PC-3 (cell line): ENCODE measurements around the gene FAM135A. TPM values are rescaled to one million over a fixed set of nuclear protein-coding genes. Genes with fewer than 3 reads are reported as not detected.

Source experiments
- ATAC-seq: fragments of 200-7000 bp; cut with Tn5 transposase; 2 replicates; pipeline ENCODE4 v1.9.1; 2020; ENCODE audit warnings: mild to moderate bottlenecking, moderate library complexity
- Bru-seq: library from RNA; stranded (reverse); fragments of 400-500 nt; gene quantifications from one replicate; lab custom pipeline; 2021; lab: Mats Ljungman, UMichigan
- BruChase-seq, 2 experiments: library from RNA; stranded (reverse); fragments of 400-500 nt; gene quantifications; one replicate each; lab custom pipeline; 2021; lab: Mats Ljungman, UMichigan
- BruUV-seq: library from RNA; stranded (reverse); fragments of 400-500 nt; replicated peaks from 2 replicates; lab custom pipeline; 2021; lab: Mats Ljungman, UMichigan
- CTCF ChIA-PET: fragments of 300-600 bp; sonication (Branson Sonifier 250); formaldehyde crosslinking; loops from one replicate; lab custom pipeline; 2022; ENCODE audit warnings: antibody characterized with exemption; lab: Charles Lee
- POLR2A ChIA-PET: fragments of 300-600 bp; sonication (Branson Sonifier 250); formaldehyde crosslinking; loops from one replicate; lab custom pipeline; 2022; ENCODE audit warnings: antibody characterized with exemption; ENCODE audit not compliant: unreplicated experiment; lab: Charles Lee
- DNase-seq: peaks from one replicate; pipeline ENCODE4 v3.0.0-alpha.2; 2015
- H2AFZ ChIP-seq: fragments of 300-600 bp; sonication (generic); 2 replicates; pipeline ENCODE4 v1.6.0; 2016; ENCODE audit warnings: antibody characterized with exemption, low read length
- H3F3A ChIP-seq: fragments of 300-600 bp; sonication (generic); one replicate; pipeline ENCODE4 v1.6.0; 2017; ENCODE audit warnings: antibody characterized with exemption, low read length, control low read depth, mild to moderate bottlenecking; ENCODE audit not compliant: unreplicated experiment
- H3K27ac ChIP-seq: fragments of 300-600 bp; sonication (generic); 2 replicates; pipeline ENCODE4 v1.5.1; 2016; ENCODE audit warnings: mild to moderate bottlenecking, low read length
- H3K27me3 ChIP-seq: fragments of 300-600 bp; sonication (generic); 2 replicates; pipeline ENCODE4 v1.6.1; 2016; ENCODE audit warnings: low read length, mixed read lengths
- H3K36me3 ChIP-seq: fragments of 300-600 bp; sonication (generic); 2 replicates; pipeline ENCODE4 v1.6.1; 2016; ENCODE audit warnings: low read depth, mixed run types, low read length, mixed read lengths
- H3K4me1 ChIP-seq: fragments of 300-600 bp; sonication (generic); 2 replicates; pipeline ENCODE4 v1.5.1; 2016; ENCODE audit warnings: low read length; ENCODE audit not compliant: insufficient read depth
- H3K4me2 ChIP-seq: fragments of 300-600 bp; sonication (generic); 2 replicates; pipeline ENCODE4 v1.6.0; 2016; ENCODE audit warnings: low read length
- H3K4me3 ChIP-seq: fragments of 300-600 bp; sonication (generic); 2 replicates; pipeline ENCODE4 v1.5.1; 2016; ENCODE audit warnings: mild to moderate bottlenecking, low read length, mixed read lengths
- H3K79me2 ChIP-seq: fragments of 300-600 bp; sonication (generic); 2 replicates; pipeline ENCODE4 v1.6.1; 2017; ENCODE audit warnings: low read length, mixed read lengths
- H3K9ac ChIP-seq: fragments of 300-600 bp; sonication (generic); 2 replicates; pipeline ENCODE4 v1.6.0; 2016; ENCODE audit warnings: mild to moderate bottlenecking, low read length
- H3K9me2 ChIP-seq: fragments of 300-600 bp; sonication (generic); replicated peaks from 2 replicates; pipeline ENCODE4 v1.6.1; 2016; ENCODE audit warnings: mixed run types, low read length, mixed read lengths
- H3K9me3 ChIP-seq: fragments of 300-600 bp; sonication (generic); 2 replicates; pipeline ENCODE4 v1.6.1; 2016; ENCODE audit warnings: low read length, mixed read lengths
- H4K20me1 ChIP-seq: fragments of 300-600 bp; sonication (generic); 2 replicates; pipeline ENCODE4 v1.6.1; 2016; ENCODE audit warnings: low read length, mixed read lengths
- EZH2 ChIP-seq: fragments of 300-600 bp; sonication (generic); IDR thresholded peaks from one replicate; pipeline ENCODE4 v1.6.1; 2017; ENCODE audit warnings: antibody characterized with exemption, mild to moderate bottlenecking, low read length; ENCODE audit not compliant: unreplicated experiment
- EZH2phosphoT487 ChIP-seq: fragments of 300-600 bp; sonication (generic); IDR thresholded peaks from 2 replicates; pipeline ENCODE4 v1.6.1; 2018; ENCODE audit warnings: mild to moderate bottlenecking, antibody characterized with exemption, low read length, borderline replicate concordance
- intact Hi-C: fragments of 100-400 bp; cut with micrococcal nuclease; formaldehyde crosslinking; loops from 2 replicates; pipeline ENCODE4 v1.9.0; 2023
- long read RNA-seq: library from polyadenylated mRNA; unstranded; transcript quantifications from one replicate; pipeline ENCODE4 v2.0.0, GENCODE V29; 2021; ENCODE audit not compliant: unreplicated experiment
- total RNA-seq: library from RNA; depleted of rRNA; stranded (reverse); fragments of >200 nt; gene quantifications from 2 replicates; pipeline ENCODE4 v1.2.3, GENCODE V29; 2014; rRNA removed
- TF ChIP-seq, protein P1 (sequence below): fragments of 300-600 bp; sonication (generic); conservative IDR thresholded peaks from 2 replicates; pipeline ENCODE4 v1.5.1; 2017; ENCODE audit warnings: antibody characterized with exemption, low read depth, mild to moderate bottlenecking, low read length

Gene FAM135A
- total RNA-seq (15.5 and 18.1 TPM in 2 replicates), Bru-seq, nascent RNA (percentile 70 among the genes with signal in this experiment), BruChase-seq, experiment 1, labeled RNA remaining after a 6-hour chase (percentile 62 among the genes with signal in this experiment), BruChase-seq, experiment 2, labeled RNA remaining after a 2-hour chase (percentile 76 among the genes with signal in this experiment)
- long read RNA-seq, full-length matches to known transcripts, result 2 of 25 reads
- long read RNA-seq, partial matches to known transcripts, result 6 of 25 reads
- long read RNA-seq, other reads (novel, unspliced or antisense), result 17 of 25 reads

GRCh38 chr6:70413114-70413991 is at the start of gene FAM135A:
Gene FAM135A (plus strand): TSS chr6:70413508. CDS start chr6:70428343, 14,835 bp downstream.
- CTCF ChIA-PET, result interaction anchor here (0.6 to 1.5 kb wide), 5 partner anchors 42 to 272 kb away, joined by 3 to 7 read pairs (median 4); no protein-coding TSS in a partner anchor
- Histone ChIP-seq H3K4me1 (peaks cover 14% of the 10 kb centered on the region), H3K9me2 (no peaks in the 10 kb centered on the region), H3K9me3 (no peaks in the 10 kb centered on the region), H3K4me2 (peak within 1 kb of the TSS; percentile 94), H3K4me3 (peak within 1 kb of the TSS; percentile 90), H3K27ac (no peak within 1 kb of the TSS), H3K9ac (peak within 1 kb of the TSS; percentile 96), H3K27me3 (no peaks in the 10 kb centered on the region), H3F3A (no peaks in the 10 kb centered on the region), H4K20me1 (no peaks in the 10 kb centered on the region), H3K36me3 (no peaks in the 10 kb centered on the region), H2AFZ (peak within 1 kb of the TSS; percentile 94), H3K79me2 (peaks cover 41% of the 10 kb centered on the region)
- DNase-seq (peak; percentile 97), ATAC-seq (peak; percentile 91)
- BruUV-seq, result no TSS peak
- TF ChIP-seq EZH2phosphoT487 (no peak), EZH2 (no peak)
- TF ChIP-seq, protein P1, sequence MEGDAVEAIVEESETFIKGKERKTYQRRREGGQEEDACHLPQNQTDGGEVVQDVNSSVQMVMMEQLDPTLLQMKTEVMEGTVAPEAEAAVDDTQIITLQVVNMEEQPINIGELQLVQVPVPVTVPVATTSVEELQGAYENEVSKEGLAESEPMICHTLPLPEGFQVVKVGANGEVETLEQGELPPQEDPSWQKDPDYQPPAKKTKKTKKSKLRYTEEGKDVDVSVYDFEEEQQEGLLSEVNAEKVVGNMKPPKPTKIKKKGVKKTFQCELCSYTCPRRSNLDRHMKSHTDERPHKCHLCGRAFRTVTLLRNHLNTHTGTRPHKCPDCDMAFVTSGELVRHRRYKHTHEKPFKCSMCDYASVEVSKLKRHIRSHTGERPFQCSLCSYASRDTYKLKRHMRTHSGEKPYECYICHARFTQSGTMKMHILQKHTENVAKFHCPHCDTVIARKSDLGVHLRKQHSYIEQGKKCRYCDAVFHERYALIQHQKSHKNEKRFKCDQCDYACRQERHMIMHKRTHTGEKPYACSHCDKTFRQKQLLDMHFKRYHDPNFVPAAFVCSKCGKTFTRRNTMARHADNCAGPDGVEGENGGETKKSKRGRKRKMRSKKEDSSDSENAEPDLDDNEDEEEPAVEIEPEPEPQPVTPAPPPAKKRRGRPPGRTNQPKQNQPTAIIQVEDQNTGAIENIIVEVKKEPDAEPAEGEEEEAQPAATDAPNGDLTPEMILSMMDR, result no peak
- POLR2A ChIA-PET, result interaction anchor here (0.5 to 0.7 kb wide), 9 partner anchors 15 to 471 kb away, joined by 3 to 17 read pairs (median 4); no protein-coding TSS in a partner anchor
- intact Hi-C loops, result loop anchor here (1.0 to 5.0 kb wide), 3 partner anchors 14 to 274 kb away; no protein-coding TSS in a partner anchor

DNA sequence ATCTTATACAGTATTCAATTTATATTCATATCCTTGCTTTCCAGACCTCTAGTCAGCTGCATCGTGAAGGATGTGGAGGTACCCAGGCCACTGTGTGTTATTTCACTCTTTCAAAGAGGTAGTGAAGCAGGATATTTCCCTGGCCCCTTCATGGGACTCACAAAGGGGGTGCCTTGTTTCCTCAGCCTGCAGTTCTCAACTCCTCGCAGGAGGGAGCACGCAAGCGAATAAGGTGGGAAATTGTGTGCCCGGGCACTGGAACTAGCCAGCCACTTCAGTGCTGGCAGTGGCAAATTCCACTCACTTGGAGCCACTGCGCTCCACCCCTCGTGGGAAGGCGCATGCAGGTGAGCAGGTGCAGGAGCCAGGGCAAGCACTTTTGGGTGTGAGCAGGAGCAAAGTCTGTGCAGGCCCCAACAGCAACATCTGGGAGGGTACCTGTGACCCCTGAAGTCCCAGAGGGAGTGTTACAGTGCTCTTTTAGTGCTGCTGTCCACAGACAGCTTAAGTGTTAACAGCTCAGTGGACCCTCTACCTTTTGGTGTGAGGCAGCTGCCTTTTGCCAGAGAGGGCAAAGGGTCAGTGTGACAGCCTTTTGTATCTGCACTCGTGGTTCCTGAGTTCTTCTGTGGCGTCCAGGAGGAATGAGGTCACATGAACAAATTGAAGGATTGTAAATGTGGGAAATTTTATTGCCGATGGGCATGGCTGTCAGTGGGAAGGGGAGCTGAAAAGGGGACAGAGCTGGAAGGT is 49.4 kb upstream of the FAM135A start:
- Histone ChIP-seq H3K27ac (no peak overlapping the region), H3K9me2 (no peaks in the 10 kb centered on the region), H4K20me1 (no peaks in the 10 kb centered on the region), H3K4me1 (no peaks in the 10 kb centered on the region), H2AFZ (no peak overlapping the region), H3F3A (no peaks in the 10 kb centered on the region), H3K9me3 (no peaks in the 10 kb centered on the region), H3K9ac (no peak overlapping the region), H3K4me3 (no peak overlapping the region), H3K36me3 (no peaks in the 10 kb centered on the region), H3K27me3 (peaks cover 52% of the 10 kb centered on the region), H3K4me2 (no peak overlapping the region), H3K79me2 (no peaks in the 10 kb centered on the region)
- BruUV-seq, result no TSS peak
- TF ChIP-seq EZH2phosphoT487 (no peak), EZH2 (no peak)
- TF ChIP-seq, protein P1, result no peak
- intact Hi-C loops, result no loop called here
- ATAC-seq (no peak), DNase-seq (no peak)
- ChIA-PET CTCF (no interaction called here), POLR2A (no interaction called here)
